GM21447 (cell line): ENCODE measurements around the gene SLC9A6.
"Not testable (repeated sequence)": the region's sequence is repeated elsewhere in the genome, so short reads cannot be mapped to it uniquely, and the experiment has no call there.

Experiments used
- ATAC-seq: cut with Tn5 transposase; IDR thresholded peaks from one replicate; pipeline ENCODE4 v1.9.1; 2021; ENCODE audit not compliant: unreplicated experiment

The SLC9A6 gene

DNA sequence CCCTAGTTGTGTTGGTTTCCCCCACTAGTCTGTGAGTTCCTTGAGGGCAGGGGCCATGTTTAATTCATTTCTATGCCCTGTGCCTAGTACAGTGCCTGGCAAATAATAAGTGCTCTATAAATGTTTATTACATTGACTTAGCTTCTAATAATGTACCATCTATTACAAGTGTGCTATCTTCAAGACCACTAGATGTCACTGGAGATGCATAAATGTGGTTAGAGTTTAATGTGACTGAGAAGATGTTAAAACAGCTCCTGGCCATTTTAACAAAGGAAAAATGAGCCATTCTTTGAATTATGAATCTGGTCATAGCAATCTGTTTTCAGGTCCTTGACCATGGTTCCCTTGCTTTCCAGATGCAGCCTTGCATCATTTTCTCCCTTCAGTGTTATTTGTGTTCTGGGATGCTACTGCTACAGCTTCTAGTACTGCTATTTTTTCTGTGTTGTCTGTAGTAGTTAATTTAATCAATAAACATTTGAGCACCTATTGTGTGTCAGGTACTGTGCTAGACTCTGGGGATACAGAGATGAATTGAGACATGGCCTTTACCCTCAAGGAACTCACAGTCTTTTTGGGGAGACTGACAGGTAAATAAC, 43.2 kb downstream of the SLC9A6 start:
- ATAC-seq: no peak

DNA sequence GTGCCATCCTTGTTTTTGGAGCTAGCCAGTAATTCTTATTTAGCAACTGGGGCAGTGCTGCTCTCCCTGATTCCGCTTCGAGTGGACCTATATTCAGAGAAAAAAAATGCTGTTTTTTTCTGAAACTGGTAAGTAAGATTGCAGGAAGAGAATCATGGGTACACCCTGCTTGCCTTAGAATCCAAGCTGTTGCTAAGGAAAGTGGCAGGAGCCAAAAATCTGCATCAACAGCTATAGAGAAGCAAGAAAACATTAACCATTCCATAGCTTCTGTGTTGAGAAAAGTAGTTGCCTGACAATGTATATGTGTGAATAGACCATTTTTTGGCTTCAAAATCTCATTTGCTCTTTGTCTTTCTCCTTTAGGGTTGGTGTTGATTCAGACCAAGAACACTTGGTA, 44.5 kb downstream of the SLC9A6 start:
- no peak for ATAC-seq

- no peak for ATAC-seq
Measured at GRCh38 chrX:136030303-136031191, 45.3 kb downstream of the SLC9A6 start.

DNA sequence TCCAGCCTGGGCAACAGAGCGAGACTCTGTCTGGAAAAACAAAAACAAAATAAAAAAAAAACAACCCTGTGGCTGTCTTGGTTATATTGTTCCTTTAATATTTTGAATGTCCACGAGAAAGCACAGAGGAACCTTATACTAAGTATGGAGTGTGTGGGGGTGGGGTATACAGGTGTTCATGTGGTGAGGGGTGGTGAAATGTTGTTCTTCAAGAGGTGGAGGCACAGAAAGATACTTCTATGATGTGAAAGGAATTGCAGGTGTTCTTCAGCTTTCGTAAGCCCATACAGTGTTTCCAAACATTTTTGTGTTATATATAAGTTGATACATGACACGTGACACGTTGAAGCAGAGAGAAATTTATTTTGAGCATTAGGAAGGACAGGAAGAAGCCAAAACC, 46.4 kb downstream of the SLC9A6 start:
- no peak for ATAC-seq

DNA sequence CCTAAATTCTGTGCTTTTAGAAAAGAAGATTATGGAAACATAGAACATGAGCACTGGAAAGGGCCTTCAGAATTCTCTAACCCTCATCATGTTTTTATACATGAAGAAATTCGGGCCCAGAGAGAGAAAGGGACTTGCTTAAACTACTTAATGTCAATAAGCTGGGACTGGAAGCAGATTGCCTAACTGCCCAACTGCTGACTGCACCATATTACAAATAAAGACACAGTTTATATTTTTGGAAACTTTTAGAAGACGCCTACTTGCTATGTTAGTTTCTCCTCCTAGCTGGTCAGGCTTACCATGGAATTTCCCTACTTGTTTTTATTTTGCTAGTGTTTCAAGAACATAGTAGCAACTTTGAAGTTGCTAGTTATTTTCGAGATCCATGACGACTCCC, 47.1 kb downstream of the SLC9A6 start:
- no peak for ATAC-seq

- no peak for ATAC-seq
Measured at GRCh38 chrX:136034668-136035067, 49.4 kb downstream of the SLC9A6 start.

DNA sequence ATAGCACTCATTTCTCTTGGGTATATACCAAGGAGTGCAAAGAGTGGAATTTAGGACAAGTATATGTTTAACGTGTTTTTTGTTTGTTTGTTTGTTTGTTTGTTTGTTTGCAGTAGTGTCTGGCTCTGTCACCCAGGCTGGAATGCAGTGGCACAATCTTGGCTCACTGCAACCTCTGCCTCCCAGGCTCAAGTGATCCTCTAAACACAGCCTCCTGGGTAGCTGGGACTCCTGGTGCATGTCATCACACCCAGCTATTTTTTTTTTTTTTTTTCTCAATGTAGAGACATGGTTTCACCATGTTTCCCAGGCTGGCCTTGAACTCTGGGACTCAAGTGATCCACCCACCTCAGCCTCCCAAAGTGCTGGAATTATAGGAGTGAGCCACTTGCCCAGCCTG, 50.4 kb downstream of the SLC9A6 start:
- ATAC-seq: no peak

GRCh38 chrX:136039485-136039884, 54.2 kb downstream of the SLC9A6 start:
- no peak for ATAC-seq

GRCh38 chrX:136039968-136040367, 54.7 kb downstream of the SLC9A6 start:
- no peak for ATAC-seq

DNA sequence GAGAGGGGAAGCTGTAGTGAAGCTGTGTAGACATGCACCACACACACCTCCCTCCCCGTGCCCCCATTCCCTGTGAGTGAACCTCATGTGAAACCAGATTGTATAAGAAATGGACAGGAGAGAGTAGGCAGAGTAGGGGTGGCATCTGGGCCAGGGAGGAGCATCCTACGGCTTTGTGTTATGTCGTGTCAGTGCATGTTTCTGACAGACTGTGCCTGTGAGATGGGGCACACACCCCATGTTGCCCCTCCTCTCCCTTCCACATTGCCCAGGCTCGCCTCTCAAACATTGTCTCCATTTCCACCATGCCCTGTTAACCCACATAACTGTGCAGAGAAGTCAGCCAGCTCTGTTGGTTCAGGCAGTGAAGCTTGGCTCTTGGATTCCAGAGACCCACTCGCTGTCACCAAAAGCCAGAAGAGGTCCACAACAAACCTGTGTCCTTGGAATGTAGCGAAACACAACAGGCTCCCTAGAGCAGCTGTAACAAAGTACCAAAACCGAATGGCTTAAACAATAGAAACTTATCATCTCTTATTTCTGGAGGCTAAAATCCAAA, 56.1 kb downstream of the SLC9A6 start:
- no peak for ATAC-seq

DNA sequence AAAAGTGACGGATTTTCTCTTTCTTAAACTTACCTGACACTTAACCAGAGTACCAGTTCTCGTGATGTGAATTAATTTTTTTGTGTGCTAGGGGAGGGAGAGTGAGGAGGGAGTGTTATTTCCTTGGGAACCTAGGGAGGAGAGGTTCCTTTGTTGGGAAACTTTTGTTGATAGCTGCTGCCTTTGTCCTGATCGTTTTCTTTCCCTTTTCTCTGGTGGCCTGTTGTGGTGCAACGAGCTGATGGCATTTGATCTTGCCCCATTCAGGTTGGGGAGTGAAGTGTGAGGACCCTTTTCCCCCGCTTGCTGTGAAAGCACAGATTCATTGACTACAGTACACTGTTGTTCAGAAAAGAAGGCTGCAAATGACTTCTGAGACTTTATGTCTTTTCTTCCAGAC, 59.8 kb downstream of the SLC9A6 start:
- ATAC-seq: no peak

- no peak for ATAC-seq
Measured at GRCh38 chrX:136046295-136047015, 61.2 kb downstream of the SLC9A6 start.

DNA sequence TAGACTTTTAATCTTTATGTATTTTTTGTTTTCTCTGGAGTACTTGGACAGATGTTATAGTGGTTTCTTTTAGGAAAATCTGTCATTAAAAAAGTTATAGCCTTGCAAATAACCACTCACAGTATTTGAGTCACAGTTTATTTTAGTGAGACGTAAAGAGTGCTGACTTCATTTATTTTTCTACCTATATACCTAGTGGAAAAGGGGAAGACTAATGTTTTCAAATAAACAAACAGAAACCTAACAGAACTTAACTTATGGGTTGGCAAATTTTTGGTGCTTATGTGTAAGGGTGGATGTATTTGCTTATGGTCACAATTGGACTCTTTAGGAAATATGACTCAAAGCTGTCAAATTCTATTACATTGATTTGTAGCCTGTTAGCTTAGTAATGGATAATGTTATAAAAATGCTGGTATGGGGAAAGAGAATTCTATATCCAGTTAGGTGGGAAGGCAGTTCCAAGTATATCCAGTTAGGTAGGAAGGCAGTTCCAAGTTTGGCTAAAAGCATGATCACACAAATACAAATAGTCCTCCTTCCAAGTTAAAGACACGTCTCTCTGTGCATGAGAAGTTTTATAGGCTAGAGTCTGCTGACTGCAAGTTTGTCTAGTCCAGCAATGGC, 61.9 kb downstream of the SLC9A6 start:
- no peak for ATAC-seq

GRCh38 chrX:136047969-136048368, 62.7 kb downstream of the SLC9A6 start:
- ATAC-seq: no peak

DNA sequence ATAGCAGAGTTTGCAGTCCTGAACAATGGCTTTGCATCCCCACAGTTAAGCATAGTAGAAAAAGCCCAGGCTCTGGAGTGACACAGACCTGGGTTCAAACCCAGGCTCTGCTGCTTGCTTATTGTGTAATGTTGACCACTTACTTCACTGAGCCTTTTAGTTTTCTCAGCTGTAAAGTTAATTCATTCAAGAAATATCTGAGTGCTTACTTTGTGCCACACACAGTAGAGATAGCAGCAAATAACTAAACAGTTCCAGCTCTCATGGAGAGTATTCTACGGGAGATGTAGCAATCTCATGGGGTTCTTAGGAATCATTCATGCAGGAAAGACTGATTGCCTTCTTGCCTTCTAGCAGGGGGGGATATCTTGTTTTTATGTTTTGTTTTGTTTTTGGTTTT, 63.2 kb downstream of the SLC9A6 start:
- ATAC-seq: no peak

DNA sequence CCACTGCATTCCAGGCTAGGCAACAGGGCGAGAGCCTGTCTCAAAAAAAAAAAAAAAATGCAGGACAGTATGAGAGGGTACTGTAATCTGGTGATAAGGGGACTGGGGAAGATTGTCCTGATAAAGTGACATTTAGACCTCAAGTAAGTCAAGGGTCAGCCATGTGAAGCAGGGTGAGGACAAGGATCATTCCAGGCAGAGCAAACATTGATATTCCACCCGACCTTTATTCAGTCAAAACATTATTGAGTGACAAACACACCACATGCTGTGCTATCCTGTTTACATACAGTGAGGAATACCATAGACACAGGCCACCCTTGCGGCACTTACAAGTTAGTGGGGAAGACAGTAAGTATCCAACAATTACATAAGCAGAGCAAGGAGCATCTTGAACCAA, 64.4 kb downstream of the SLC9A6 start:
- no peak for ATAC-seq

DNA sequence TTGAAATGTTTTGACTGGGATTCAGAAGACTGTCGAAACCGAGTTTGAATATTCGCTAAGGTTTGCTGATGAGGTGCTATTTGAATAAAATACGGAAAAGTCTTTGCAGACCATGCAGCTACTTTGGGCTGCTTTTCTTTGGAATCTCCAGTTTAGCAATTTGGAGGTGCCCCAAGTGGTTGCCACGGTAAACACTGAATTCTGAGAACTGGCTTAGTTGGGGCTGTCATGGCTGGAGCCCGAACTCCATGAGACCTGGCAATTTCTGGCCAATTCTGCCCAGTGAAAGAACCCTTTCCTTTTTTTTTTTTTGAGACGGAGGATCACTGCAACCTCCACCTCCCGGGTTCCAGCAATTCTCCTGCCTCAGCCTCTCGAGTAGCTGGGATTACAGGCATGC, 65.6 kb downstream of the SLC9A6 start:
- ATAC-seq: not testable (repeated sequence)

- ATAC-seq: no peak
Measured at GRCh38 chrX:136051611-136052010, 66.4 kb downstream of the SLC9A6 start.

GRCh38 chrX:136055651-136056221, 70.5 kb downstream of the SLC9A6 start:
- no peak for ATAC-seq

DNA sequence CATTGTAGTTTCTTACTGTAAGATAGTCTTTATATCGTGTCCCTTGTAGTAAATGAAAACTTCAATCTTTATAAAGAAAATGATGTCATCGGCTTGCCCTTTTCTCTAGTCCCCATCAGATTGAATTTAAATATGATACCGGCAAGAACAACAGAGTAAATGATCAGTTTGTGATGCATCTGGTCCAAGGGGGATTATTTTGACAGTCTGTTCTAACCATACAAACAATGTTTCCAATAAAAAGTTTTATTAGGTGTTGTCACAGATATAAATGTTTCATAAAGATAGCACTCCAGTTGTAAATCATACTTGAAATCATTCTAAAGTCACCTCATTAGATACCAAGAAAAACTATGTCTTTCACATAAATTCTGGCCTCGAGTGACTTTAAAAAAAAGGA, 72.3 kb downstream of the SLC9A6 start:
- ATAC-seq: no peak

DNA sequence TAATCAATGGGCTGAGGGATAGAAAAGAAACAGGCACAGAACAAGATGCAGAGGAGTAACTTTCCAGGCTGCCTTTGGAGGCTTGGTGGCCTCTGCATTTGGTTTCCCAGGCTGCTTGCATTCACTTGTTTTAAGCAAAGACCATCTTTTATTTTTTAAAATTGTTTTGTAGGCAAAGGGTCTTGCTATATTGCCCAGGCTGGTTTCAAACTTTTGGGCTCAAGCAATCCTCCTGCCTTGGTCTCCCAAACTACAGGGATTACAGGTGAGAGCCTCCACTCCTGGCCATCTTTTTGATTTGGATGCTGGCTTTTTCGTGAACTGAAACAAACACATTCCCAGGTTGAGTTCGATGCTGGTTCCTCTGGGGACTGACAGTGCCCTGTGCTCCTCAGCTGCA, 74.1 kb downstream of the SLC9A6 start:
- no peak for ATAC-seq
